ENCODE results near the gene SEC14L3.

- TF ChIP-seq CTCF (IDR thresholded peaks at IDR 0.05) (no peak), POLR2A (IDR thresholded peaks at IDR 0.05) (no peak)
Observed at GRCh38 chr22:30488121-30488520, 16.3 kb upstream of the SEC14L3 start.
